ENCODE results near the gene ANKRD29. TPM values are rescaled to one million over a fixed set of nuclear protein-coding genes. Genes with fewer than 3 reads are reported as not detected.
"Not testable (repeated sequence)": the region's sequence is repeated elsewhere in the genome, so short reads cannot be mapped to it uniquely, and the experiment has no call there.

Gene ANKRD29
- total RNA-seq, 1 experiment from 2014 or later = not detected

DNA sequence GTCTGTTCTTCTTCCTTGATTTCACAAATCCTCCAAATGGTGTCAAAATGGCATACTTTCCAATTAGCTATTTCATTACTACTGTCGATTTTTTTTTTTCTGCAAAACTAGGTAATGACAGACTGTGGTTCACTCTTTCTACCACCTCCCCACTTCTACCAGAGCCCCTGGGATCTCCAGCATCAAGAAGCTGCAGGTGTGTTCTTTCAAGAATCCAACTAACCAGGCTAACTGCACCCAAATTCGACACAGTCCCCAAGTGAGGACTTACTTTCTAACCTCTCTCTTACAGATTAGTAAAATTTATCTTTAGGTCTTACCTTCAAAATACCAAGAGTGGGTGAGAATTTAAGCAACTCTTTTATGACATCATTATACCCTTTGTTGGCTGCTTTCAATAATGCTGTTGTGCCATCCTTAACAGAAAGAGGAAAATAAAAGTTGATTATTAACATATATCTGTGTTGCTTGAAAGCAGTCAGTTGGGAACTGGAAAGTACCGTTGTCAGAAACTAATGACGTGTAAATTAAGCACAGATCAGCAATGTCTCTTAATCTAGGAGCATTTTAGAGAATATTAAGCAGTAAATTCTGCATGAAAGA, 45.2 kb downstream of the ANKRD29 start:
- DNase-seq (ENCODE audit: low read depth) = no peak

DNA sequence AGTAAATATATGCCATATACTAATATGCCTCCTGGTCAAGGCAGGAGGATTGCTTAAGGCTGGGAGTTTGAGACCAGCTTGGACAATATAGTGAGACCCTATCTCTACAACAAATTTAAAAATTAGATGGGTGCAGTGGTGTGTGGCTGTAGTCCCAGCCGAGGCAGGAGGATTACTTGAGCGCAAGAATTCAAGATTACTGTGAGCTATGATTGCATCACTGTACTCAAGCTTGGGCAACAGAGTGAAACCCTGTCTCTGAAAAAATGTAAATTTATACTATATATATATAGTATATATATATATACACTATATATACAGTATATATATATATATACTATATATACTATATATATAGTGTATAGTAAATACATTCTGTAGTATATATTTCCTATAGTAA, 46.5 kb downstream of the ANKRD29 start:
- DNase-seq (ENCODE audit: low read depth) = no peak

DNA sequence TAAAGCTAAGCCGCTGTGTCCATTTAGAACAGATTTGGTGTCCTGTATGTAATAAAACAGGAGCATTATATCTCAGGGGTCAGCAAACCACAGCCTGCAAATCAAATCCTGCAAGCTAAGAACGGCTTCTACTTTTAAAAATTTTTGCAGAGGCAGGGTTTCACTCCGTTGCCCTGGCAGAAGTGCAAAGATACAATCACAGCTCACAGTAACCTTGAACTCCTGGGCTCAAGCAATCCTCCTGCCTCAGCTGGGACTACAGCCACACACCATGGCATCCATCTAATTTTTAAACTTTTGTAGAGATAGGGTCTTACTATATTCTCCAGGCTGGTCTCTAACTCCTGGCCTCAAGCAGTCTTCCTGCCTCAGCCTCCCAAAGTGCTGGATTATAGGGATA, 47.8 kb downstream of the ANKRD29 start:
- no peak for DNase-seq (ENCODE audit: low read depth)

DNA sequence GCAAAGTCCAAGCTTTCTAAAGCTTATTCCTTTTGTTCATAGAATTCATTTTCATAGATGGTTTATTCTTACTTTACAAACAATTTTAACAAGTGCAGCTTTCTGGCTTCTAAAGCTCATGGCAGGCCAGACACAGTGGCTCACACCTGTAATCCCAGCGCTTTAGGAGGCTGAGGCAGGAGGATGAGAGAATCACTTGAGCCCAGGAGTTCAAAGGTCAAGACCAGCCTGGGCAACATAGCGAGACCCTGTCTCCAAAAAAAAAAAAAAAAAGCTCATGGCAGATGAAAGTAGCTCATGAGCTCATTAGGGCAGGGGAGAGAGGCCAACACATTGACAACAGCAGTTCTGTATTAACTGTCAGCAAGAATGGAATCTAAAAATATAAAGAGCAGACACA, 48.3 kb downstream of the ANKRD29 start:
- no peak for DNase-seq (ENCODE audit: low read depth)

DNA sequence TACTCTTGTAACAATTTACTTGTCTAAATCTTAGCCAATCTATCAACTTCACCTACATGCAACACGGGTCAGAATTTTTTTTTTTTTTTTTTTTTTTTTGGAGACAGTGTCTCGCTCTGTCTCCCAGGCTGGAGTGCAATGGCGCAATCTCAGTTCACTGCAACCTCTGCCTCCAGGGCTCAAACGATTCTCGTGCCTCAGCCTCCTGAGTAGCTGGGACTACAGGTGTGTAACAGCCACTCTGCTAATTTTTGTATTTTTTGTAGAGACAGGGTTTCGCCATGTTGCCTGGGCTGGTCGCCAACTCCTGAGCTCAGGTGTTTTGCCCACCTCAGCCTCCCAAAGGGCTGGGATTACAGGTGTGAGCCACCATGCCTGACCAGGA, 49.6 kb downstream of the ANKRD29 start:
- DNase-seq (ENCODE audit: low read depth) = not testable (repeated sequence)

DNA sequence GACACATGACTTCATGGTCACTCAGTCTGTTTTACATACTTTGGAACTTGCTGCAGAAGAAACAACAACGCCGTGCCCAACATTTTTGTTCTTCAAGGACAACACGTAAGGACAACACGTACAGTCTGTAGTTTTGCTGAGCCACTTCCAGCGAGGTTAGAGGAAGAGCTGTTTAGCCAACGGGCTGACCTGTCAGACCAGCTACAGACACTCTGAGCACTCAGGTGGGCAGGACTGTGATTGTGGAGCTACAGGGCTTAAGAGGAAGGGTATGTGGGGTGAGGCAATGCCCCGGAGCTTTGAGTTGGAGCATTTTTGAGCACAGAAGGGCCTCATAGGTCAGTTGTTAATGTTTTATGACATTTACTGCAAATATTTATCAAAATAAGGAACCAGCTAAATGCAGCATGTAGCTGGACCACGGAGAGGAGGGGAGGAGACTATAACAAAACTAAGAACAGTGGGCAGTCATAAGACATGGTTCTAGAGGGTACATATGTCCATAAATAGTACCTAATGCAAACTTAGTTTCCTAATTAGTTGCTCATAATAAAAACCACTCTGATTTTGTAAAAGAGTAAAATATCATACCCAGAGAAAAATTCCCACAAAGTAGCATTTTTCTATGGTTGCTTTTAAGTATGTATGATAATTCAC, 50.1 kb downstream of the ANKRD29 start:
- DNase-seq (ENCODE audit: low read depth) = no peak

DNA sequence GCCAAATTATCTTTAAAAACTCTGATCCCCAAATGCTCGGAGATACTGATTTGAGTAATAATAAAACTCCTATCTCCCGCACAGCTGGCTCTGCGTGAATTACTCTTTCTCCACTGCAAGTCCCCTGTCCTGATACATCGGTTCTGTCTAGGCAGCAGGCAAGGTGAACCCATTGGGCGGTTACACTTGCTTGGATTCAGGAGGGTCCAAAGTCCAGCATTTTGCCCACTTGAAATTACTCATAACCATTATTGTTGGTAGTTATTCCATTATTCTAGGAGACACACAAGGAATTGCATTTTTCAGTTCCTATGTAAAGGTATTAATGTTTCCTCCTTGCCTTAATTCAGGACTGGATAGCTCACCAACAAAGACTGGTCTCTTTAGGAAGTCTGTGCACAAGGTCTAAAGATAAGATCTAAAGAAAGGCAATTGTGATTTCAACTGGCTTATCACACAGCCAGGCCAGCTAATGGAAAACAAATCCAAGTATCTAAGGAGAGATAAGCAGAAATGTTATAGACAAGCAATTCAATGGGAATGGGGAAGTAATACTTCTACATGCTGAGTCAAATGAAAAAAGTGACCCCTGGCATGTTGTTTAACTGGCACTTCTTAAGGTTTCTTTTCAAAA, 53.2 kb downstream of the ANKRD29 start:
- no peak for DNase-seq (ENCODE audit: low read depth)

DNA sequence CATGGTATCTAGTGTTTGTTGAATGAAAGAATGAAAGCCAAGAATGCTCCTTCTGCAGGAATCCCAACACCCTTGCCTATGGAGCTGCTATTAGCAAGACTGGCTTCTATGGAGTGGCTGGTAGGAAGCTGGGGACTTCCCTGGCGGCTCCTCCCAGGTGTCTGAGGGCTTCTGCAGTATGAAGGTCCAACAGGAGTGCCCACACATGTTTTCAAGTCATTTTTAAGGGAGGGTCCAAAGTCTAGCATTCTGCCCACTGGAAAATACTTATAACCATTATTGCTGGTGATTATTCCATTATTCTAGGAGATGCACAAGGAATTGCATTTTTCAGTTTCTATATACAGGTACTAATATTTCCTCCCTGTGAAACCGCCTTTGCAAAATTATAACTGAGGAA, 54.5 kb downstream of the ANKRD29 start:
- no peak for DNase-seq (ENCODE audit: low read depth)

DNA sequence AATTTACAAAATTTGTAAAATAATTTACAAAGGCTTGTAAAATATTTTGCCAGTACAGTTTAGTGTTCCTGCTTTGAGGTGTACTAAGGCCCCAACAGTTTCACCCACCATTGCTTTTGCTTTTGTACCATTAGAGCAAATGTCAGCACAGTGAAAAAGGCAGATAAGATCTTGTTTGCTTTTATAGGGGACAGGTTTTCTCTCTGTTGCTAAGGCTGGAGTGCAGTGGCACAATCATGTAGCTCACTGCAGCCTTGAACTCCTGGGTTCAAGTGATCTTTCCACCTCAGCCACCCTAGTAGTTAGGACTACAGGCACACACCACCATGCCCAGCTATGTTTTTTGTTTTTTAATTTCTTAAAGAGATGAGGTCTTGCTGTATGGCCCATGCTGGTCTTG, 56.8 kb downstream of the ANKRD29 start:
- DNase-seq (ENCODE audit: low read depth) = no peak

DNA sequence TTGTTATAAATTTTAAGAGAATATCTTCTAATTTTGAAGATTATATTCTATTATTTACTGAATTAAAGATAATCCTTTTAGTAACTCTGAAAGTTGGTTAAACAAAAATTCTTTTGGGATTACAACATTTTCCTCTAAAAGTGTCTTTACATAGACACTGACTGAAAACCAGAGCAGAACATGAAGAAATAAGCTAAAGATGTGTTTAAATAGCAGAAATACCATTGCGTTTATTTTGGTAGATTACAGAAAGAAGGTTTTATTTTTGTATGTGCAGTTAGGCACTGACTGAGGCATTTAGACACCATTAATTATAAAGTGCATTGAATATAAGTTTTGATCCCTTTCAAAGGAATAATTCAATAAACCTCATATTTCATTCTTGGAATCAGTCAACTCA, 62.9 kb downstream of the ANKRD29 start:
- DNase-seq (ENCODE audit: low read depth) = no peak

DNA sequence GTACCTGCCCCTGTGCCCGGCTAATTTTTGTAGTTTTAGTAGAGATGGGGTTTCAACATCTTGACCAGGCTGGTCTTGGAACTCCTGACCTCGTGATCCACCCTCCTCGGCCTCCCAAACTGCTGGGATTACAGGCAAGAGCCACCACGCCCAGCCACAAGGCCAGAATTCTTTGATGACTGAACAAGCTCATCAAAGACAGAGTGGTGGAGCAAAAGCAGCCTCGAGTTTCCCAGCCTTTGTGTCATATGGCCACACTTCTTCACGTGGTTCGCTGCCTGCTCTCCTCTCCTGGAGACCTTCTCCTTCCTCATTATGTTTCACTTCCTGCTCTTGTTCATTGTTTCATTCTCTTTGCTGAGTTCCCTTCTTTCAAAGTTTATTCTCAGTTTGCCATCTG, 66.5 kb downstream of the ANKRD29 start:
- DNase-seq (ENCODE audit: low read depth) = no peak

DNA sequence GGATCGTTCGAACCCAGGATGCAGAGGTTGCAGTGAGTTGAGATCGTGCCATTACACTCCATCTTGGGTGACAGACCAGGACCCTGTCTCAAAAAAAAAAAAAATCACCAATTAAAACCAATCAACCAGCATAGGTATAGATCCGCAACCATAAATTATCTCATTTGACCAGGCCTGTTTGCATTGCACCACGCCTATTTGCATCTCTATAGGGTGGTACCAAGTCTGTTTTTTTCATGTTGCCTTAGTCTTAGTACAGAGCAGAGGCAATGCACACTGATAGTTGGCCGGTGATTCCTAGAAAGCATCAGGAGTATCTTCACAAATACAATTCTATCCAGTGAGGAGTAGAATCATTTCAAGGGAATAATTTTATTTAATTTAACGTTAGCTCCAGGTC, 67.1 kb downstream of the ANKRD29 start:
- DNase-seq (ENCODE audit: low read depth) = no peak

DNA sequence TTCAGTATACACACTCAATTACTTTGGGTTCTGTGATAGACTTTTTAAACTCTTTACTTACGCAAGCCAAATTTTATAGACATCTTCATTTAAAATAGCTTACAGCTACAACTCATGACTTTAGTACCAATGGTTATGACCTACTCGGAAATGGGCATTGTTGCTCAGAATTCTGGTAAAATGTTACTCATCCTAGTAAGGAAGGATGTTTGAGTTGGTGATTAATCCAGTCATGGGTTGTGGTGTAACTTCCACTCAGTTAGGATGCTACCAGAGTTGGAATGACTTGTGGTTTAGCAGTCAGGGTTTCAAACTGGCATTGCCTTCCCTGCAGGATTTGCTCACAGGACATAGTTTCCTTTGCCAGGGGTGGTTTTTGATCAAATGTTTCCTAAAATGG, 69.0 kb downstream of the ANKRD29 start:
- peak; percentile 96 for DNase-seq (ENCODE audit: low read depth)

DNA sequence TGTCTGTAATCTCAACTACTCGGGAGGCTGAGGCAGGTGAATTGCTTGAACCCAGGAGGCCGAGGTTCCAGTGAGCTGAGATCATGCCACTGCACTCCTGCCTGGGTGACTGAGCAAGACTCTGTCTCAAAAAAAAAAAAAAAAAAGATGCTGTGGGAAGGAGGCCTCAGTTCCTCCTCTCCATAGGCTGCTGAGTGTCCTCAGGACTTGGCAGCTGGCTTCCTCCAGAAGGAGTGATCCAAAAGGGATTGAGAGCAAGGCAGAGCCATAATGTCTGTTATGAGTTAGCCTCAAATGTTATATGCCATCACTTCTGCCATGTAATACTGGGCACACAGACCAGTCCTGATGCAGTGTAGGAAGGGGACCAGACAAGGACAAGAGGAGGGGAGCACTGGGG, 69.8 kb downstream of the ANKRD29 start:
- DNase-seq (ENCODE audit: low read depth) = no peak

DNA sequence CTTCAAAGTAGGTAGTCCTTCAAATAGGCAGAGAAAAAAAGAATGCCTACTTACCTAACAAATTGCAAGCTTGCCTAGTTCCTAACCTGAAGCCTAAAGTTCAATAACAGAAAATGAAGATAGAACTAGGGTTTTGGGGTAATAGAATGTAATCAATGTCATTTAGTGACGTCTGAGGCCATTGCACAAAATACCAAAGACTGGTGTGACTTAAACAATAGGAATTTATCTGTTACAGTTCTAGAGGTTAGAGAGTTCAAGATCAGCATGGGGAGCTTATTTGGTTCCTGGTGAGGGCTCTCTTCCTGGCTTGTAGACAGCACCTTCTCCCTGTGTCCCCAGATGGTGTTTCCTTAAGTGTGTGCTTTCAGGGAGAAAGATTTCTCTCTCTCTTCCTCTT, 71.7 kb downstream of the ANKRD29 start:
- DNase-seq (ENCODE audit: low read depth) = peak; percentile 62

DNA sequence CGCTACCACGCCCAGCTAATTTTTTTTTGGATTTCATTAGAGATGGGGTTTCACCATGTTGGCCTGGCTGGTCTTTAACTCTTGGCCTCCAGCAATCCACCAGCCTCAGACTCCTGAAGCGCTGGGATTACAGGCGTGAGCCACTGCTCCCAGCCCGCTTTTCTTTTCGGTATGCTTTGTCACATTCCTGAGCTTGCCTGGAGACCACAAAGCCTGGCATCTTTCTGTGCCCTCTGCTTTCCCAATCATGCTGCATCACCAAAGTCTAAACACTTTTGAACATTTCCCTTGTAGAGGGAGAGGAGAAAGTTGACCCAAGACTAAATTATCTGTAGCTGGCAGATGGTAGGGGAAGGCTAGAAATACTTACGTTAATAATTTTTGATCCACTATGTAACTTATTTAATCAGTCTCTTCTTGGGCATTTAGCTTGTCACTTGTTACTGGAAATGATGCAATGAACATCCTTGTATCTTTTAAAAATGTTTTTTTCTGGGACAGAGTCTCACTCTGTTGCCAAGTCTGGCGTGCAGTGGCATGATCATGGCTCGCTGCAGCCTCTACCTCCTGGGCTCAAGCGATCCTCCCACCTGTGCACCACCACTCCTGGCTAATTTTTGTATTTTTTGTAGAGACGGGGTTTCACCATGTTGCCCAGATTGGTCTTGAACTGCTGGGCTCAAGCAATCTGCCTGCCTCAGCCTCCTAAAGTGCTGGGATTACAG, 73.7 kb downstream of the ANKRD29 start:
- peak; percentile 71 for DNase-seq (ENCODE audit: low read depth)

DNA sequence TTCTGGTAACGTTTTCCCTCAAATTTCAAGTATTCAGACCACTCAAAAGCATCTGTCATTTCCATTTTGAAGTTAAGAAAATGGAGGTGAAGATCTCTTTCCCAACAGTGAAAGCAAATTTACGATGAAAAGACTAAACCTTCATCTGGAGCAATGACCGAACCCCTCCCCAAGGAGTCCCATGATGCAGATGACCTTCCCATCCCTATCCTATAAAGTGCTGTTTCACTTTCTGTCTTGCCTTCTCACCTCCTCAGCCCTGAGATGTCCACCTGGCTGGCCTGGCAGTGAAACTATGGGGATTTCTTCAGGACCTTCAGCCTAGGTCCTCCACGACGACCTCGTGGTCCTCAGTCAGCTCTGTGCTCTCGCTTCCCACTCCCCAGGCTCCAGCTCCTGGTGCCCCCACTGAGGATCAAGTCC, 75.5 kb downstream of the ANKRD29 start:
- no peak for DNase-seq (ENCODE audit: low read depth)

DNA sequence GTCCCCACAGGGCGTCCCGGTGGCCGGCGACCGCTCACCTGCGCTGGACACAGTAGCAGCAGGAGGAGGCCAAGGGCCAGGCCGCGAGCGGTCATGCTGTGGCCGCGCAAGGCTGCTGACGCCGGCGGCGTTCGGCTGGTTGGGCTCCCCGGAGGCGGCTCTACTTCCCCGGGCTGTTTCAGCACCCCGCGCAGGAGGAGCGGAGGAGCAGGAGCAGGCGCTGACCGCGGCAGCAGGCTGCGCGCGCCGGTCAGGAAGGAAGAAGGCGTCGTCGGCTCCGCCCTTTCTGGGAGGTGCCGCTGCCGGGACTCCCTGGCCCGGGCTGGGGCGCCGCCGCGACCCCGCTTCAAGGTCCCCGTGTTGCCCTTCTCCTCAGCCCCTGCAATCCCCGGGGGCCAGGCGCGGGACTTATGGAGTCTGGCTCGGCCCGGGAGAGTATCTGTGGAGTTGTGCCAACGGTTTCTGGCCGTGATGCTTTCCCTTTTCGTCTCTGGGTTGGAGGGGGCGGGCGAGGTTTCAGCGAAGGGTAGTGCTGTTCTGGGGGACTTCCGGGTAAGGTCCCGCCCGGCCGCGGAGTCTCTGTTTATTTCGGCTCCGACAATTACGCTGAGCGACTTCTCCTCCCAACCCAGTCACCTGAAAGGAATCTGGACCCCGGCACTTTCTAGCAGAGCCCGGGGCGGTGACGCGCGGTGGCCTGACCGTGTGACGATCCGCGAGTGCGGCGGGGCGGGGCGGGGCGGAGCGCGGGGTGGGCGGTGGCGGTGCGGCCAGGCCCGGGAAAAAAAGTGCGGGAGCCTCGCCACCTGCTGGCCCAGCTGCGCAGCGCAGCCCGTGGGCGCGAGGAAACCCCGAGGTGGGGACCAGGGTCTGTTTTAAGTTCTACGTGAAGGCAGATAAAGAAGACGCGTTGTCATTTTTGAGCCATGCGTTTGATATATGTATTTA, 76.2 kb downstream of the ANKRD29 start, which contains the start of gene NPC1:
TSS of gene NPC1 (minus strand) at position 258 of the 948 bp plus-strand sequence. CDS start at position 95, 163 bp downstream.
- DNase-seq (ENCODE audit: low read depth) = peak; percentile 96

DNA sequence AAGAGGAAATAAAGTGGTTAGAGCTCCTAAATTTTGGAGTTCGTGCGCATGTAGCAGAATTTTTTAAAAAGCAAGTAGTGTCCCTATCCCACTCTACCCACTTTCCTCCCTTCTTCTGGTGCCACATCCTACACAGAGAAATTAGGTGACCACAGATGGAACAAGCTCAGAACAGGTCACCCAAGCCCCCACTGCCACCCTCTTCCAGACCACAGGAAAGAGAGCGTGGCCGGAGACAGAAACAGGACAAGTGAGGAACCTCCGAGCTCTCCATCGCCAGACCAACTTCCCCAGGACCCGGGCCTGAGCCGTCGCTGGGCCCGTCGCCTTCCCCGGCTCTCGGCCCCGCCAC, 76.8 kb downstream of the ANKRD29 start:
- DNase-seq (ENCODE audit: low read depth) = peak; percentile 6

DNA sequence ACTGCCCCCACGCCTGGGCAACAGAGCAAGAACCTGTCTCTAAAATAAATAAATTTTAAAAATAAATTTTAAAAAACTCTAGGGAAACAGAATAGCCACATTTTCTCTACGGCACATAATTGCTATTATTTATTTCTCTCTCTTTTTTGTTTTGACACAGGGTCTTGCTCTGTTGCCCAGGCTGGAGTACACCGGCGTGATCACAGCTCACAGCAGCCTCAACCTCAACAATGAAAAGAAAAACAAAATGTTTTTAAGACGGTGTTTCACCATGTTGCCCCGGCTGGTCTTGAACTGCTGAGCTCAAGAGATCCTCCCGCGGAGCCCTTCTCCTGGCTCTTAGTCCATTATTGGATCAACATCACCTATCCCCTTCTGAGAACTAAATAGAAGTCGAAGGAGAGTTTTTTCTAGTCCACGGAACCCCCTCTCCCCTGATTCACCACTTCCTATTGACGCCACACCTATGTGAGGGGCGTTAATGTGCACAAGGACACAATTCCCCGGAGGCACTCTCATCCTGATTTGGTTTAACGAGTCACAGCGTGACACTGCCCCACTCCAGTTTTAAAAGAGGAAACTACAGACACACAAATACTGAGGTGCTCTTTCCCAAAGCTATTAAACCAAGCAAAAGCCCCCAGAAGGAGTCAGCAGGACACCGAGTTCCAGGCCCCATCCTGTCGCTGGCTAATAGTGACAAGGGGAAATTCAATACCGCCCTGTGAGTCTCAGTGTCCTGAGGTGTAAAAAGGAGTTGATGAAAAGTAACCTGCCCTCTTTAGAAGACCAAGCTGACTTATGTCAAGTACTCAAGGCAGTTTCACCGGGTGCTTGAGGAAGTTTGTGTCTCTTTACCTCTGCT, 77.5 kb downstream of the ANKRD29 start:
- DNase-seq (ENCODE audit: low read depth) = peak; percentile 76

Data from HT1080 (cell line).